ENCODE results near the gene PKDREJ.

DNA sequence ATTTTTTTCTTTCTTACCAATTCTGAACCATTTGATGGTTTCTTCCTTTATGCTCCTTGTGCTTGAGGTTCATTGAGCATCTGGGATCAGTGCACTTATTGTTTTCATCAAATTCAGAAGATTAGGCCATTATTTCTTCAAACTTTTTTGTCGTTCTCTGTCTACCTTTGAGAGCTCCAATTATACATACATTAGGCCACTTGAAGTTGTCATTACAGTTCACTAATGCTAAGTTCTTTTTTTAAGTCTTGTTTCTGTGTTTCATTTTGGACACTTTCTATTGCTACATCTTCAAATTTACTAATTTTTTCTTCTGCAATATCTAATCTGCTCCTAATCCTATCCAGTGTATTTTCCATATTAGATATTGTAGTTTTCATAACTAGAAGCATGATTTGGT, 53.9 kb downstream of the PKDREJ start:
- TF ChIP-seq RCOR1 (IDR thresholded peaks at IDR 0.05; ENCODE audit: insufficient replicate concordance, low read length): no peak
- TF ChIP-seq, protein P1, sequence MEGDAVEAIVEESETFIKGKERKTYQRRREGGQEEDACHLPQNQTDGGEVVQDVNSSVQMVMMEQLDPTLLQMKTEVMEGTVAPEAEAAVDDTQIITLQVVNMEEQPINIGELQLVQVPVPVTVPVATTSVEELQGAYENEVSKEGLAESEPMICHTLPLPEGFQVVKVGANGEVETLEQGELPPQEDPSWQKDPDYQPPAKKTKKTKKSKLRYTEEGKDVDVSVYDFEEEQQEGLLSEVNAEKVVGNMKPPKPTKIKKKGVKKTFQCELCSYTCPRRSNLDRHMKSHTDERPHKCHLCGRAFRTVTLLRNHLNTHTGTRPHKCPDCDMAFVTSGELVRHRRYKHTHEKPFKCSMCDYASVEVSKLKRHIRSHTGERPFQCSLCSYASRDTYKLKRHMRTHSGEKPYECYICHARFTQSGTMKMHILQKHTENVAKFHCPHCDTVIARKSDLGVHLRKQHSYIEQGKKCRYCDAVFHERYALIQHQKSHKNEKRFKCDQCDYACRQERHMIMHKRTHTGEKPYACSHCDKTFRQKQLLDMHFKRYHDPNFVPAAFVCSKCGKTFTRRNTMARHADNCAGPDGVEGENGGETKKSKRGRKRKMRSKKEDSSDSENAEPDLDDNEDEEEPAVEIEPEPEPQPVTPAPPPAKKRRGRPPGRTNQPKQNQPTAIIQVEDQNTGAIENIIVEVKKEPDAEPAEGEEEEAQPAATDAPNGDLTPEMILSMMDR (conservative IDR thresholded peaks at IDR 0.05; ENCODE audit: low read depth, low read length): no peak
- TF ChIP-seq, protein P2, sequence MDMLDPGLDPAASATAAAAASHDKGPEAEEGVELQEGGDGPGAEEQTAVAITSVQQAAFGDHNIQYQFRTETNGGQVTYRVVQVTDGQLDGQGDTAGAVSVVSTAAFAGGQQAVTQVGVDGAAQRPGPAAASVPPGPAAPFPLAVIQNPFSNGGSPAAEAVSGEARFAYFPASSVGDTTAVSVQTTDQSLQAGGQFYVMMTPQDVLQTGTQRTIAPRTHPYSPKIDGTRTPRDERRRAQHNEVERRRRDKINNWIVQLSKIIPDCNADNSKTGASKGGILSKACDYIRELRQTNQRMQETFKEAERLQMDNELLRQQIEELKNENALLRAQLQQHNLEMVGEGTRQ (IDR thresholded peaks at IDR 0.05; ENCODE audit: low read depth, low read length): no peak
